K562 (cell line): ENCODE results near the gene TEX28. TPM values are rescaled to one million over a fixed set of nuclear protein-coding genes. Genes with fewer than 3 reads are reported as not detected.

Experiments used
- ATAC-seq: fragments of 200-7000 bp; cut with Tn5 transposase; 3 replicates; pipeline ENCODE4 v1.9.1; 2020; ENCODE audit warnings: moderate library complexity
- BruUV-seq: library from RNA; stranded (reverse); fragments of 400-500 nt; replicated peaks from 2 replicates; lab custom pipeline; 2021; lab: Mats Ljungman, UMichigan
- CTCF ChIA-PET: fragments of 300-600 bp; formaldehyde crosslinking; extraction: SDS; loops from one replicate; lab custom pipeline; 2021; ENCODE audit warnings: low intra/inter-chr PET ratio; lab: Yijun Ruan, JAX
- POLR2A ChIA-PET: fragments of 300-600, 350-650 bp; sonication (Branson Sonifier 250); formaldehyde crosslinking; extraction: SDS; loops from one replicate; lab custom pipeline; 2021; ENCODE audit warnings: antibody characterized with exemption, inconsistent platforms; lab: Yijun Ruan, JAX
- DNase-seq, 4 experiments: peaks; one replicate each; pipeline versions ENCODE4 v3.0.0 to v3.0.0-alpha.2; 2011 to 2018; ENCODE audit warnings: low spot score in 3 of 4, mixed read lengths in 3 of 4; ENCODE audit errors: extremely low read depth in 1 of 4
- FAIRE-seq: peaks from 2 replicates; lab custom pipeline; 2011; peaks lifted over from hg19 to GRCh38; lab: Jason Lieb, UNC
- H2AFZ ChIP-seq: 2 replicates; pipeline ENCODE4 v1.6.0; 2011; ENCODE audit warnings: low read depth, low read length, control low read depth, inconsistent platforms
- H3K27ac ChIP-seq: fragments of 200-600 bp; 3 replicates; pipeline ENCODE4 v1.8.0; 2011; ENCODE audit warnings: low read depth, mild to moderate bottlenecking, control low read depth, inconsistent platforms, low read length, moderate library complexity, mixed read lengths; ENCODE audit errors: extremely low read depth
- H3K27me3 ChIP-seq, 2 experiments: fragments of 300-600 bp in 1 of 2; 2 replicates in 1 of 2; 3 replicates in 1 of 2; pipeline versions ENCODE4 v1.6.0 to v1.8.0; 2011; ENCODE audit warnings: inconsistent platforms in 2 of 2, low read length in 2 of 2, mild to moderate bottlenecking in 1 of 2, mixed read lengths in 1 of 2, moderate library complexity in 1 of 2; ENCODE audit not compliant: control insufficient read depth in 2 of 2, insufficient read depth in 2 of 2
- H3K36me3 ChIP-seq: fragments of 300-600 bp; 3 replicates; pipeline ENCODE4 v1.8.0; 2011; ENCODE audit warnings: mild to moderate bottlenecking, low read length, inconsistent platforms; ENCODE audit not compliant: control insufficient read depth, insufficient read depth
- H3K4me1 ChIP-seq, 2 experiments: fragments of 200-600 bp in 1 of 2; replicated peaks in 1 of 2; 2 replicates in 1 of 2; 3 replicates in 1 of 2; pipeline versions ENCODE4 v1.5.1 to v1.8.0; 2011; ENCODE audit warnings: inconsistent platforms in 2 of 2, low read length in 2 of 2, mild to moderate bottlenecking in 1 of 2, mixed read lengths in 1 of 2, moderate library complexity in 1 of 2; ENCODE audit not compliant: control insufficient read depth in 2 of 2, insufficient read depth in 2 of 2
- H3K4me2 ChIP-seq: 2 replicates; pipeline ENCODE4 v1.6.1; 2011; ENCODE audit warnings: low read length, control low read depth, inconsistent platforms, mixed read lengths; ENCODE audit not compliant: insufficient read depth
- H3K4me3 ChIP-seq: fragments of 200-600 bp; sonication (generic), shearing (Covaris generic); 2 replicates; pipeline ENCODE4 v1.5.1; 2016; ENCODE audit warnings: control low read depth, inconsistent platforms
- H3K79me2 ChIP-seq: fragments of 200-600 bp; 3 replicates; pipeline ENCODE4 v1.8.0; 2011; ENCODE audit warnings: low read length, inconsistent platforms; ENCODE audit not compliant: control insufficient read depth, insufficient read depth
- H3K9ac ChIP-seq, 2 experiments: 2 replicates each; pipeline versions ENCODE4 v1.6.0 to v1.6.1; 2011; ENCODE audit warnings: low read depth in 2 of 2, low read length in 2 of 2, control low read depth in 1 of 2, inconsistent platforms in 1 of 2, mild to moderate bottlenecking in 1 of 2, mixed read lengths in 1 of 2; ENCODE audit not compliant: insufficient read depth in 1 of 2
- H3K9me1 ChIP-seq: one replicate; pipeline ENCODE4 v1.6.0; 2011; ENCODE audit warnings: inconsistent platforms, mild to moderate bottlenecking, low read length, moderate library complexity; ENCODE audit not compliant: control insufficient read depth, insufficient read depth
- H3K9me3 ChIP-seq: replicated peaks from 2 replicates; pipeline ENCODE4 v1.5.1; 2011; ENCODE audit warnings: low read depth, low read length, inconsistent platforms; ENCODE audit not compliant: control insufficient read depth, insufficient read depth
- H4K20me1 ChIP-seq: replicated peaks from 2 replicates; pipeline ENCODE4 v1.6.1; 2011; ENCODE audit warnings: low read length, inconsistent platforms, mixed read lengths; ENCODE audit not compliant: control insufficient read depth, insufficient read depth
- BCOR ChIP-seq: fragments of 450-650 bp; IDR thresholded peaks from 2 replicates; pipeline ENCODE4 v1.6.1; 2016
- CBFA2T3 ChIP-seq: fragments of 450-650 bp; IDR thresholded peaks from 2 replicates; pipeline ENCODE4 v1.6.1; 2017
- HDAC8 ChIP-seq: fragments of 450-650 bp; IDR thresholded peaks from 2 replicates; pipeline ENCODE4 v1.6.1; 2016; ENCODE audit warnings: mild to moderate bottlenecking, missing genetic modification characterization, moderate library complexity, missing compliant biosample characterization
- KAT8 ChIP-seq: fragments of 450-650 bp; IDR thresholded peaks from 2 replicates; pipeline ENCODE4 v1.6.1; 2016; ENCODE audit warnings: low read depth, mild to moderate bottlenecking
- THAP12 ChIP-seq: fragments of 250-450 bp; sonication (Bioruptor Pico); IDR thresholded peaks from 2 replicates; pipeline ENCODE4 v1.9.0; 2021; ENCODE audit warnings: mild to moderate bottlenecking, inconsistent platforms
- ZBTB33 ChIP-seq: sonication (generic); formaldehyde crosslinking; IDR thresholded peaks from 2 replicates; pipeline ENCODE4 v1.8.1; 2023; ENCODE audit warnings: mild to moderate bottlenecking, missing genetic modification reagents
- ZNF165 ChIP-seq: fragments of 250-450 bp; sonication (Bioruptor Pico); IDR thresholded peaks from 2 replicates; pipeline ENCODE4 v1.4.0; 2020; ENCODE audit warnings: borderline replicate concordance
- ZNF57 ChIP-seq: fragments of 450-650 bp; formaldehyde crosslinking; IDR thresholded peaks from 2 replicates; pipeline ENCODE4 v1.4.0; 2020; ENCODE audit warnings: mild to moderate bottlenecking, moderate library complexity
- ZNF583 ChIP-seq: fragments of 250-450 bp; sonication (Bioruptor Pico); IDR thresholded peaks from 2 replicates; pipeline ENCODE4 v1.4.0; 2020
- ZNF79 ChIP-seq: fragments of 250-450 bp; sonication (Bioruptor Pico); IDR thresholded peaks from 2 replicates; pipeline ENCODE4 v1.4.0; 2020; ENCODE audit warnings: low read depth, mild to moderate bottlenecking, moderate library complexity
- ZSCAN32 ChIP-seq: fragments of 450-650 bp; formaldehyde crosslinking; IDR thresholded peaks from 2 replicates; pipeline ENCODE4 v1.4.0; 2020; ENCODE audit warnings: mild to moderate bottlenecking, moderate library complexity
- WGBS: fragments of 100-300 bp; shearing (Covaris generic); methylation state at CpG from one replicate; pipeline ENCODE4 v1.1.6; 2016; ENCODE audit warnings: low coverage, mixed read lengths; ENCODE audit not compliant: insufficient coverage; ENCODE audit errors: missing lambda C conversion rate; 5-methylcytosine and 5-hydroxymethylcytosine counted together
- in situ Hi-C: fragments of 300-500 bp; cut with MboI; formaldehyde crosslinking; loops from 4 replicates; pipeline ENCODE4 v1.15.0; 2018; ENCODE audit warnings: inconsistent platforms, mixed read lengths
- intact Hi-C: fragments of 100-400 bp; cut with micrococcal nuclease; formaldehyde crosslinking; loops from 2 replicates; pipeline ENCODE4 v1.14.2; 2022
- polyA plus RNA-seq, 8 experiments: library from polyadenylated mRNA; depleted of rRNA in 4 of 8; stranded (reverse) in 5 of 8; unstranded in 3 of 8; fragments of >200 nt; fragmentation: Nextera tagmentation in 2 of 8; fragmentation: Illumina TruSeq in 1 of 8; extraction: Ambion mirVana in 2 of 8; extraction: Trizol in 1 of 8; gene quantifications; 2 replicates each; pipeline versions ENCODE4 v1.2.1 to v1.2.3, GENCODE V29; 2011 to 2014; ENCODE audit warnings: inconsistent platforms in 1 of 8, missing spikeins in 1 of 8
- total RNA-seq, 7 experiments: library from RNA; depleted of rRNA in 6 of 7; stranded (reverse); fragments of >200 nt in 6 of 7; fragmentation: Illumina TruSeq in 2 of 7; extraction: Trizol in 2 of 7; gene quantifications; 2 replicates each; pipeline versions ENCODE4 v1.2.1 to v1.2.3, GENCODE V29; 2011 to 2021; ENCODE audit warnings: low replicate concordance in 1 of 7

TEX28 gene
- total and polyA plus RNA-seq, 9 of the 15 experiments (the other 6 are each of a cell fraction or from before 2014, with no cell fraction given), result not detected

- TF ChIP-seq ZNF165 (CRISPR knock-in tag), result no peak
- TF ChIP-seq THAP12 (CRISPR knock-in tag), result no peak
- no peak for TF ChIP-seq HDAC8
- TF ChIP-seq CBFA2T3, result no peak
- TF ChIP-seq KAT8, result no peak
Observed at GRCh38 chrX:154333116-154333515, 38.2 kb upstream of the TEX28 start (continued).

GRCh38 chrX:154332561-154332960 is 37.6 kb upstream of the TEX28 start:
- Histone ChIP-seq H3K79me2 (no peaks in the 10 kb centered on the region), H3K9me3 (no peaks in the 10 kb centered on the region), H3K9ac (no peak overlapping the region), H3K4me1 (no peaks in the 10 kb centered on the region), H2AFZ (no peak overlapping the region), H3K4me2 (no peak overlapping the region), H3K36me3 (no peaks in the 10 kb centered on the region), H3K27me3 (peaks cover 5 to 18% of the 10 kb centered on the region in 2 experiments; a peak in 4 of 5 replicates), H3K4me3 (no peak overlapping the region), H3K9me1 (no peaks in the 10 kb centered on the region), H3K27ac (no peak overlapping the region), H4K20me1 (no peaks in the 10 kb centered on the region)
- intact Hi-C loops, result no loop called here
- ATAC-seq, result no peak
- 37% methylated on average over 6 of the region's 29 CpGs for WGBS
- ChIA-PET POLR2A (interaction anchor here (1.6 kb wide), 1 partner anchor 10 kb away, joined by 3 read pairs; no protein-coding TSS in a partner anchor), CTCF (no interaction called here)
- FAIRE-seq, result no peak
- TF ChIP-seq BCOR (no peak), ZNF57 (CRISPR knock-in tag) (no peak), ZNF583 (CRISPR knock-in tag) (no peak), ZNF79 (CRISPR knock-in tag) (no peak), ZBTB33 (CRISPR knock-in tag) (no peak), ZSCAN32 (CRISPR knock-in tag) (no peak)
- no peak for DNase-seq
- in situ Hi-C loops, result loop anchor here (5.0 kb wide), 1 partner anchor 60 kb away; no protein-coding TSS in a partner anchor
- no TSS peak for BruUV-seq
